ENCODE data around the gene SLC2A3. TPM values are rescaled to one million over a fixed set of nuclear protein-coding genes. Genes with fewer than 3 reads are reported as not detected.
"Not testable (repeated sequence)": the region's sequence is repeated elsewhere in the genome, so short reads cannot be mapped to it uniquely, and the experiment has no call there.

The SLC2A3 gene
- polyA plus RNA-seq, 1 donor, result 17.5 TPM

- not testable (repeated sequence) for DNase-seq
Observed at GRCh38 chr12:7950230-7950943, 14.4 kb upstream of the SLC2A3 start.

GRCh38 chr12:7948589-7949260 lies 12.7 kb upstream of the SLC2A3 start:
- no peak for DNase-seq

- DNase-seq, result no peak
Observed at GRCh38 chr12:7947011-7947410, 11.0 kb upstream of the SLC2A3 start.

GRCh38 chr12:7944760-7945159 lies 8.8 kb upstream of the SLC2A3 start:
- not testable (repeated sequence) for DNase-seq

- DNase-seq, result no peak
Observed at GRCh38 chr12:7940906-7941305, 4.9 kb upstream of the SLC2A3 start.

GRCh38 chr12:7937833-7938506 lies 2.0 kb upstream of the SLC2A3 start:
- DNase-seq, result no peak

- no peak for DNase-seq
Observed at GRCh38 chr12:7934889-7935492, 996 bp downstream of the SLC2A3 start.

- DNase-seq, result peak; percentile 11
Observed at GRCh38 chr12:7934091-7934888, 1.7 kb downstream of the SLC2A3 start.

GRCh38 chr12:7933255-7933726 lies 2.7 kb downstream of the SLC2A3 start:
- peak; percentile 84 for DNase-seq

- DNase-seq, result not testable (repeated sequence)
Observed at GRCh38 chr12:7932599-7933240, 3.3 kb downstream of the SLC2A3 start.

- no peak for DNase-seq
Observed at GRCh38 chr12:7929083-7929792, 6.7 kb downstream of the SLC2A3 start.

GRCh38 chr12:7927470-7927869 lies 8.5 kb downstream of the SLC2A3 start:
- no peak for DNase-seq

- not testable (repeated sequence) for DNase-seq
Observed at GRCh38 chr12:7926068-7926666, 9.8 kb downstream of the SLC2A3 start.

GRCh38 chr12:7923241-7924236 lies 12.4 kb downstream of the SLC2A3 start:
- DNase-seq, result no peak

GRCh38 chr12:7921181-7921580 lies 14.8 kb downstream of the SLC2A3 start:
- DNase-seq, result not testable (repeated sequence)

- DNase-seq, result not testable (repeated sequence)
Observed at GRCh38 chr12:7918268-7918590, 17.8 kb downstream of the SLC2A3 start.

- DNase-seq, result no peak
Observed at GRCh38 chr12:7917392-7918267, 18.4 kb downstream of the SLC2A3 start.

GRCh38 chr12:7916936-7917335 lies 19.1 kb downstream of the SLC2A3 start:
- DNase-seq, result no peak
